Measurements from ENCODE around the gene FAM53A.

DNA sequence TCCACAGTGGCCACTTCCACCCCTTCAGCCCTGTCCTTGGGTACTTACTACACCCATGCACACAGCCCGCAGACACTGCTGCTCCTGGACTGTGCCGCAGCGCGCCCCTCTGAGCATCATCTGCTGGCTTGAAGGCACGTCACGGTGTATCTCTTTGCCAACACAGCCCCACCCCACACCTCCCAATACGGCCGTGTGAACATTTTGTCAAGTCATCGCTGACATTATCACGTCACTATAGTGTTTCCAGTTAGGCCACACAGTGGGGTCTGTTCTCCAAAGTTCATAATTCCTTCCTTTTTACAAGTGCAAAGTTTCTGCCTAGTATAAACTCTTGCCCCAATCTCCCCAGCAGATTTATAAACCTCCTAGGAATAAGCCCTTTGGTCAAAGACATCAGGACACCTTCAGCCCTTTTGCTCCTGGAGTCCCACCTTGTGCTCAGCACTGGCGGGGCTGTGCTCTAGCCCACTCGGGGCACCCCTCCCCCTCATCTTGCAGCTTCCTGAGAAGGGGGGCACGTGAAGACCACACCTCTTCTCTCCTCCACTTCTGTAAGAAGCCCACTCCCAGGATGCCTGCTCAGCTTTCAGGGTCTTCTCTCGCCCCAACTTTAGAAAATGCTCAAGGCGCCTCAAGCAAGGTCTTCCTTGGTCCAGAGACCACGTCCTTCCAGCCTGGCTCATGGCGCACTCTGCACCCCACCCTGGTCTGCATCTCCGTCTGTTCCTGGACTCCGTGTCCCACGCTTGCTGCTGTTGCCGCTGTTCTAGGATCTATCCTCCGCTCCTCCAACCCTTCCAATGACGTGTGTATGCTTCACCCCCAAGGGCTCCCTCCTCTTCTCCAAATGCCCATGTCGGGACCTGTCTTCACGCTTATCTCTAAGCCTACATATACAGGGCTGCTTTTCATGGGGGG is 7.2 kb downstream of the FAM53A start:
- TF ChIP-seq, protein P1, sequence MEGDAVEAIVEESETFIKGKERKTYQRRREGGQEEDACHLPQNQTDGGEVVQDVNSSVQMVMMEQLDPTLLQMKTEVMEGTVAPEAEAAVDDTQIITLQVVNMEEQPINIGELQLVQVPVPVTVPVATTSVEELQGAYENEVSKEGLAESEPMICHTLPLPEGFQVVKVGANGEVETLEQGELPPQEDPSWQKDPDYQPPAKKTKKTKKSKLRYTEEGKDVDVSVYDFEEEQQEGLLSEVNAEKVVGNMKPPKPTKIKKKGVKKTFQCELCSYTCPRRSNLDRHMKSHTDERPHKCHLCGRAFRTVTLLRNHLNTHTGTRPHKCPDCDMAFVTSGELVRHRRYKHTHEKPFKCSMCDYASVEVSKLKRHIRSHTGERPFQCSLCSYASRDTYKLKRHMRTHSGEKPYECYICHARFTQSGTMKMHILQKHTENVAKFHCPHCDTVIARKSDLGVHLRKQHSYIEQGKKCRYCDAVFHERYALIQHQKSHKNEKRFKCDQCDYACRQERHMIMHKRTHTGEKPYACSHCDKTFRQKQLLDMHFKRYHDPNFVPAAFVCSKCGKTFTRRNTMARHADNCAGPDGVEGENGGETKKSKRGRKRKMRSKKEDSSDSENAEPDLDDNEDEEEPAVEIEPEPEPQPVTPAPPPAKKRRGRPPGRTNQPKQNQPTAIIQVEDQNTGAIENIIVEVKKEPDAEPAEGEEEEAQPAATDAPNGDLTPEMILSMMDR (tag by site-specific recombination; IDR thresholded peaks at IDR 0.05) = no peak
- TF ChIP-seq ZNF239 (tag by site-specific recombination; IDR thresholded peaks at IDR 0.05) (no peak), ZNF654 (tag by site-specific recombination; IDR thresholded peaks at IDR 0.05; ENCODE audit: low read depth) (no peak)
- TF ChIP-seq, protein P2, sequence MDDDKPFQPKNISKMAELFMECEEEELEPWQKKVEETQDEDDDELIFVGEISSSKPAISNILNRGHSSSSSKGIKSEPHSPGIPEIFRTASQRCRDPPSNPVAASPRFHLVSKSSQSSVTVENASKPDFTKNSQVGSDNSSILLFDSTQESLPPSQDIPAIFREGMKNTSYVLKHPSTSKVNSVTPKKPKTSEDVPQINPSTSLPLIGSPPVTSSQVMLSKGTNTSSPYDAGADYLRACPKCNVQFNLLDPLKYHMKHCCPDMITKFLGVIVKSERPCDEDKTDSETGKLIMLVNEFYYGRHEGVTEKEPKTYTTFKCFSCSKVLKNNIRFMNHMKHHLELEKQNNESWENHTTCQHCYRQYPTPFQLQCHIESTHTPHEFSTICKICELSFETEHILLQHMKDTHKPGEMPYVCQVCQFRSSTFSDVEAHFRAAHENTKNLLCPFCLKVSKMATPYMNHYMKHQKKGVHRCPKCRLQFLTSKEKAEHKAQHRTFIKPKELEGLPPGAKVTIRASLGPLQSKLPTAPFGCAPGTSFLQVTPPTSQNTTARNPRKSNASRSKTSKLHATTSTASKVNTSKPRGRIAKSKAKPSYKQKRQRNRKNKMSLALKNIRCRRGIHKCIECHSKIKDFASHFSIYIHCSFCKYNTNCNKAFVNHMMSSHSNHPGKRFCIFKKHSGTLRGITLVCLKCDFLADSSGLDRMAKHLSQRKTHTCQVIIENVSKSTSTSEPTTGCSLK (tag by site-specific recombination; IDR thresholded peaks at IDR 0.05) = no peak

Data from HEK293 (cell line).